T-helper 2 cell treated with Interferon-gamma antibody and Interleukin-4, amounts not matched to agents 100 ng/mL and 5 ng/mL, for 36 hours (primary cell): Measurements from ENCODE around the gene SSBP2. TPM values are rescaled to one million over a fixed set of nuclear protein-coding genes. Genes with fewer than 3 reads are reported as not detected.
"Not testable (repeated sequence)": the region's sequence is repeated elsewhere in the genome, so short reads cannot be mapped to it uniquely, and the experiment has no call there.

ENCODE experiments used
- intact Hi-C: fragments of 100-400 bp; cut with micrococcal nuclease; formaldehyde crosslinking; loops from one replicate; pipeline ENCODE4 v1.15.1; 2023
- total RNA-seq: library from RNA; stranded (reverse); gene quantifications from 2 replicates; pipeline ENCODE4 v1.2.3, GENCODE V29; 2022

The SSBP2 gene
- total RNA-seq, 1 donor from 2014 or later, result 44.3 TPM

GRCh38 chr5:81537905-81538547 is 212.9 kb downstream of the SSBP2 start:
- intact Hi-C loops, result loop anchor here (5.0 kb wide), 1 partner anchor 94 kb away; no protein-coding TSS in a partner anchor

- intact Hi-C loops, result no loop called here
Observed at GRCh38 chr5:81534441-81534840, 216.5 kb downstream of the SSBP2 start.

GRCh38 chr5:81533629-81534405 is 217.1 kb downstream of the SSBP2 start:
- intact Hi-C loops, result no loop called here

GRCh38 chr5:81530919-81531318 is 220.0 kb downstream of the SSBP2 start:
- intact Hi-C loops, result no loop called here

GRCh38 chr5:81525690-81526089 is 225.2 kb downstream of the SSBP2 start:
- intact Hi-C loops, result loop anchor here (10.0 kb wide), 1 partner anchor 49 kb away; no protein-coding TSS in a partner anchor

GRCh38 chr5:81524015-81524414 is 226.9 kb downstream of the SSBP2 start:
- intact Hi-C loops, result loop anchor here (10.0 kb wide), 1 partner anchor 51 kb away; no protein-coding TSS in a partner anchor

- intact Hi-C loops, result loop anchor here (10.0 kb wide), 1 partner anchor 52 kb away; no protein-coding TSS in a partner anchor
Observed at GRCh38 chr5:81522571-81522970, 228.3 kb downstream of the SSBP2 start.

GRCh38 chr5:81520769-81521168 is 230.1 kb downstream of the SSBP2 start:
- intact Hi-C loops, result loop anchor here (10.0 kb wide), 1 partner anchor 54 kb away; no protein-coding TSS in a partner anchor

GRCh38 chr5:81519217-81519905 is 231.5 kb downstream of the SSBP2 start:
- intact Hi-C loops, result no loop called here

- intact Hi-C loops, result no loop called here
Observed at GRCh38 chr5:81517462-81517861, 233.4 kb downstream of the SSBP2 start.

- intact Hi-C loops, result no loop called here
Observed at GRCh38 chr5:81516091-81516490, 234.8 kb downstream of the SSBP2 start.

- intact Hi-C loops, result loop anchor here (1.0 to 2.0 kb wide), 2 partner anchors 235 to 325 kb away; no protein-coding TSS in a partner anchor
Observed at GRCh38 chr5:81513982-81514381, 236.9 kb downstream of the SSBP2 start.

- intact Hi-C loops, result no loop called here
Observed at GRCh38 chr5:81513473-81513872, 237.4 kb downstream of the SSBP2 start.

- intact Hi-C loops, result loop anchor here (1.0 to 5.0 kb wide), 6 partner anchors 244 to 718 kb away; partner anchors contain the start of genes ATG10 and SSBP2
Observed at GRCh38 chr5:81506900-81507588, 243.9 kb downstream of the SSBP2 start.

- intact Hi-C loops, result loop anchor here (2.0 to 5.0 kb wide), 2 partner anchors 466 to 718 kb away; partner anchors contain the start of gene ATG10
Observed at GRCh38 chr5:81506378-81506777, 244.5 kb downstream of the SSBP2 start.

- intact Hi-C loops, result loop anchor here (2.0 to 5.0 kb wide), 2 partner anchors 467 to 719 kb away; partner anchors contain the start of gene ATG10
Observed at GRCh38 chr5:81505672-81506071, 245.2 kb downstream of the SSBP2 start.

- intact Hi-C loops, result not testable (repeated sequence)
Observed at GRCh38 chr5:81503602-81504001, 247.3 kb downstream of the SSBP2 start.

- intact Hi-C loops, result no loop called here
Observed at GRCh38 chr5:81495286-81495685, 255.6 kb downstream of the SSBP2 start.

GRCh38 chr5:81488862-81489261 is 262.0 kb downstream of the SSBP2 start:
- intact Hi-C loops, result no loop called here

GRCh38 chr5:81486711-81487110 is 264.2 kb downstream of the SSBP2 start:
- intact Hi-C loops, result no loop called here

- intact Hi-C loops, result no loop called here
Observed at GRCh38 chr5:81482595-81482994, 268.3 kb downstream of the SSBP2 start.
